ENCODE data around the gene PPTC7. TPM values are rescaled to one million over a fixed set of nuclear protein-coding genes. Genes with fewer than 3 reads are reported as not detected.

The PPTC7 gene
- total RNA-seq, 1 donor from 2014 or later: 33.2 TPM

- intact Hi-C loops (cut with micrococcal nuclease): no loop called here
These were observed 84.0 kb downstream of the PPTC7 start for GRCh38 chr12:110498984-110499706.

Other genes starting within 250 kb of the PPTC7 start
- gene ANAPC7, start 179.6 kb downstream of the PPTC7 start, total RNA-seq: 69.7 and 70.7 TPM in 2 replicates
- 403 and 422 TPM in 2 replicates for gene ARPC3, start 133.0 kb downstream of the PPTC7 start, total RNA-seq
- gene GPN3, start 115.1 kb downstream of the PPTC7 start, total RNA-seq: 20.8 and 25.5 TPM in 2 replicates
- gene FAM216A, start 114.5 kb downstream of the PPTC7 start, total RNA-seq: 19.7 and 20.1 TPM in 2 replicates
- 132 and 133 TPM in 2 replicates for gene VPS29, start 81.2 kb downstream of the PPTC7 start, total RNA-seq
- gene RAD9B, start 81.0 kb downstream of the PPTC7 start, total RNA-seq: 0.36 and 0.75 TPM in 2 replicates
- 3.6 and 4.0 TPM in 2 replicates for gene TCTN1, start 30.8 kb upstream of the PPTC7 start, total RNA-seq
- 14.5 and 15.7 TPM in 2 replicates for gene HVCN1, start 105.8 kb upstream of the PPTC7 start, total RNA-seq
- gene PPP1CC, start 159.6 kb upstream of the PPTC7 start, total RNA-seq: 193 and 202 TPM in 2 replicates

Data from T-helper 2 cell treated with Interferon-gamma antibody and Interleukin-4, amounts not matched to agents 100 ng/mL and 5 ng/mL, for 36 hours (primary cell).